Activated T-helper 17 cell treated with anti-CD3 and anti-CD28 coated beads, Interleukin-2, amount 50 U/mL, for 72 hours (primary cell): ENCODE results near the gene GRIK3. TPM values are rescaled to one million over a fixed set of nuclear protein-coding genes. Genes with fewer than 3 reads are reported as not detected.

ENCODE experiments used
- ATAC-seq: fragments of 150-1000 bp; cut with Tn5 transposase; replicated peaks from 2 replicates; pipeline ENCODE4 v1.10.0; 2021; ENCODE audit warnings: mild to moderate bottlenecking, moderate library complexity
- H3K27ac Mint-ChIP-seq: one replicate; pipeline ENCODE4 v1.8.0; 2022; ENCODE audit warnings: mixed read lengths
- H3K27me3 Mint-ChIP-seq: one replicate; pipeline ENCODE4 v1.8.0; 2022; ENCODE audit warnings: mixed read lengths
- H3K36me3 Mint-ChIP-seq: one replicate; pipeline ENCODE4 v1.8.0; 2022; ENCODE audit warnings: low read depth, mild to moderate bottlenecking, mixed read lengths
- H3K4me1 Mint-ChIP-seq: one replicate; pipeline ENCODE4 v1.8.0; 2022; ENCODE audit warnings: mixed read lengths
- H3K4me3 Mint-ChIP-seq: one replicate; pipeline ENCODE4 v1.8.0; 2022; ENCODE audit warnings: mild to moderate bottlenecking, mixed read lengths
- H3K9me3 Mint-ChIP-seq: one replicate; pipeline ENCODE4 v1.8.0; 2022; ENCODE audit warnings: mixed read lengths
- total RNA-seq, 2 donors: library from RNA; stranded (reverse); gene quantifications; one replicate each; pipeline ENCODE4 v1.2.3, GENCODE V29; 2022

Gene GRIK3
- total RNA-seq, 2 donors from 2014 or later, result not detected

DNA sequence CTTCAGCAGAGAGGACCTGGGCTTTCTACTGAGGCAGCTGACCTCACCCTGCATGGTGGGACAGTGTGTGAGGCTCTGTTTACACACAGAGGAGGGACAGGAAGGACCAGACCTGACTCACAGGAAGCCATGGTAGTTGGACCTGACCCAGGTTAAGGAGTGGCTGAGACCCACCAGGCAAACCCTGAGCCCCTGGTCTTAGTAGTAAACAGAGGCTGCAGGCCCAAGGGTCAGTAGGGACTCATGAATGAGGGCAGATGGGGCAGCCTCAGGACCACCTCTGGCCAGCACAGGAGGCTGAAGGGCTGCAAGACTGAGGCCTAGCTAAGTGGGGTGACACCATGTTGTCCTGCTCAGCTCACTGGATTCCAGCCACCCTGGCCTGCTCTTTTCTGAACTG lies 273.2 kb downstream of the GRIK3 start:
- H3K4me1 Mint-ChIP-seq, result no peaks in the 10 kb centered on the region
- no peak for ATAC-seq
- no peak overlapping the region for H3K4me3 Mint-ChIP-seq
- H3K27ac Mint-ChIP-seq, result no peak overlapping the region
- no peaks in the 10 kb centered on the region for H3K27me3 Mint-ChIP-seq
- no peaks in the 10 kb centered on the region for H3K36me3 Mint-ChIP-seq
- H3K9me3 Mint-ChIP-seq, result no peaks in the 10 kb centered on the region

- no peak for ATAC-seq
- Mint-ChIP-seq H3K27me3 (peaks cover 4% of the 10 kb centered on the region), H3K4me1 (no peaks in the 10 kb centered on the region), H3K9me3 (no peaks in the 10 kb centered on the region), H3K4me3 (no peak overlapping the region), H3K27ac (no peak overlapping the region), H3K36me3 (no peaks in the 10 kb centered on the region)
Measured at GRCh38 chr1:36760081-36760480, 274.2 kb downstream of the GRIK3 start.

DNA sequence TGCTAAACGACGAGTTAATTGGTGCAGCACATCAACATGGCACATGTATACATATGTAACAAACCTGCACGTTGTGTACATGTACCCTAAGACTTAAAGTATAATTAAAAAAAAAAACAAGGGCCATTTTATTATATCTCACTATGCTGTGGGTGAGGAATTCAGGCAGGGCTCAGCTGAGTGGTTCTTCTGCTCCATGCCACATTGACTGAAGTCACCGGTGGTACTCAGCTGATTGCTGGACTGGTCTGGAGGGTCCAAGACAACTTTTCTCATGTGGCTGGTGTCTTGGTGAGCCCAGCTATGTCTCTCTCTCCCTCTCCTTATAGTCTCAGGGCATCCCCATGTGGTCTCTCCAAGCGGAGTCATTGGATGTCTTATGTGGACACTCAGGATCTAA lies 275.0 kb downstream of the GRIK3 start:
- no peak overlapping the region for H3K4me3 Mint-ChIP-seq
- no peak for ATAC-seq
- no peak overlapping the region for H3K27ac Mint-ChIP-seq
- H3K4me1 Mint-ChIP-seq, result no peaks in the 10 kb centered on the region
- H3K27me3 Mint-ChIP-seq, result peaks cover 9% of the 10 kb centered on the region
- no peaks in the 10 kb centered on the region for H3K36me3 Mint-ChIP-seq
- no peaks in the 10 kb centered on the region for H3K9me3 Mint-ChIP-seq

GRCh38 chr1:36755303-36756230 lies 278.7 kb downstream of the GRIK3 start:
- no peaks in the 10 kb centered on the region for H3K4me1 Mint-ChIP-seq
- no peak overlapping the region for H3K4me3 Mint-ChIP-seq
- no peak for ATAC-seq
- H3K27ac Mint-ChIP-seq, result no peak overlapping the region
- no peaks in the 10 kb centered on the region for H3K36me3 Mint-ChIP-seq
- H3K9me3 Mint-ChIP-seq, result no peaks in the 10 kb centered on the region
- peaks cover 13% of the 10 kb centered on the region for H3K27me3 Mint-ChIP-seq

- ATAC-seq, result no peak
- Mint-ChIP-seq H3K36me3 (no peaks in the 10 kb centered on the region), H3K27me3 (peaks cover 13% of the 10 kb centered on the region), H3K9me3 (no peaks in the 10 kb centered on the region), H3K4me1 (no peaks in the 10 kb centered on the region), H3K27ac (no peak overlapping the region), H3K4me3 (no peak overlapping the region)
Measured at GRCh38 chr1:36754366-36754765, 279.9 kb downstream of the GRIK3 start.

DNA sequence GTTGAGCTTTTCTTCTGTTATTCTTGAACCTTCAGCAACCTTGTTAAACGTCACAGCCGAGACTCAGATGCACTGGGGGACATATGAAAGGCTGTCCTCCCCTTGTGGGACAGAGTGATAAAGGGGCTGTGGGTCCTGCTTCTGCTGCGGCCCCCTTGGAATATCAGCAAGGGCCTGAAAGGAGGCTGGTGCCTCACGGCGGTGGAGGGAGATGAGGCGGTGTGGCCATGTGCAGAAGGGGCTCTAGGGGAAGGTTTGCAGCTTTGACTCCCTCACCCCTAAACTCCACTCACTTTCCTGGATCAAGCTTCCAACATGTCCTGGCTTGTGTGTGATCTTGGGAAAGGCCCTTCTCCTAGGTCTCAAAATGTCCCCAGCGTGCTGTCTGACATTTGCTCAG lies 280.9 kb downstream of the GRIK3 start:
- Mint-ChIP-seq H3K4me1 (no peaks in the 10 kb centered on the region), H3K9me3 (no peaks in the 10 kb centered on the region), H3K36me3 (no peaks in the 10 kb centered on the region), H3K27me3 (peaks cover 19% of the 10 kb centered on the region), H3K27ac (no peak overlapping the region), H3K4me3 (no peak overlapping the region)
- ATAC-seq, result no peak

- Mint-ChIP-seq H3K4me3 (no peak overlapping the region), H3K27me3 (peaks cover 21% of the 10 kb centered on the region), H3K27ac (no peak overlapping the region), H3K9me3 (no peaks in the 10 kb centered on the region), H3K4me1 (no peaks in the 10 kb centered on the region), H3K36me3 (no peaks in the 10 kb centered on the region)
- ATAC-seq, result no peak
Measured at GRCh38 chr1:36752891-36753361, 281.4 kb downstream of the GRIK3 start.

- ATAC-seq, result no peak
- Mint-ChIP-seq H3K4me3 (no peak overlapping the region), H3K9me3 (no peaks in the 10 kb centered on the region), H3K36me3 (no peaks in the 10 kb centered on the region), H3K4me1 (no peaks in the 10 kb centered on the region), H3K27me3 (peaks cover 26% of the 10 kb centered on the region), H3K27ac (no peak overlapping the region)
Measured at GRCh38 chr1:36752431-36752830, 281.9 kb downstream of the GRIK3 start.

- H3K27me3 Mint-ChIP-seq, result peaks cover 28% of the 10 kb centered on the region
- no peaks in the 10 kb centered on the region for H3K4me1 Mint-ChIP-seq
- ATAC-seq, result no peak
- H3K9me3 Mint-ChIP-seq, result no peaks in the 10 kb centered on the region
- H3K36me3 Mint-ChIP-seq, result no peaks in the 10 kb centered on the region
- H3K27ac Mint-ChIP-seq, result no peak overlapping the region
- H3K4me3 Mint-ChIP-seq, result no peak overlapping the region
Measured at GRCh38 chr1:36751525-36751924, 282.8 kb downstream of the GRIK3 start.

- Mint-ChIP-seq H3K27ac (no peak overlapping the region), H3K4me1 (no peaks in the 10 kb centered on the region), H3K9me3 (no peaks in the 10 kb centered on the region)
Measured at GRCh38 chr1:36748466-36748865, 285.8 kb downstream of the GRIK3 start.

More at GRCh38 chr1:36748466-36748865, 285.8 kb downstream of the GRIK3 start:
- Mint-ChIP-seq H3K4me3 (no peak overlapping the region), H3K36me3 (no peaks in the 10 kb centered on the region), H3K27me3 (peaks cover 28% of the 10 kb centered on the region)
- ATAC-seq, result no peak
